ENCODE measurements around the gene DHRS2.
"Not testable (repeated sequence)": the region's sequence is repeated elsewhere in the genome, so short reads cannot be mapped to it uniquely, and the experiment has no call there.

DNA sequence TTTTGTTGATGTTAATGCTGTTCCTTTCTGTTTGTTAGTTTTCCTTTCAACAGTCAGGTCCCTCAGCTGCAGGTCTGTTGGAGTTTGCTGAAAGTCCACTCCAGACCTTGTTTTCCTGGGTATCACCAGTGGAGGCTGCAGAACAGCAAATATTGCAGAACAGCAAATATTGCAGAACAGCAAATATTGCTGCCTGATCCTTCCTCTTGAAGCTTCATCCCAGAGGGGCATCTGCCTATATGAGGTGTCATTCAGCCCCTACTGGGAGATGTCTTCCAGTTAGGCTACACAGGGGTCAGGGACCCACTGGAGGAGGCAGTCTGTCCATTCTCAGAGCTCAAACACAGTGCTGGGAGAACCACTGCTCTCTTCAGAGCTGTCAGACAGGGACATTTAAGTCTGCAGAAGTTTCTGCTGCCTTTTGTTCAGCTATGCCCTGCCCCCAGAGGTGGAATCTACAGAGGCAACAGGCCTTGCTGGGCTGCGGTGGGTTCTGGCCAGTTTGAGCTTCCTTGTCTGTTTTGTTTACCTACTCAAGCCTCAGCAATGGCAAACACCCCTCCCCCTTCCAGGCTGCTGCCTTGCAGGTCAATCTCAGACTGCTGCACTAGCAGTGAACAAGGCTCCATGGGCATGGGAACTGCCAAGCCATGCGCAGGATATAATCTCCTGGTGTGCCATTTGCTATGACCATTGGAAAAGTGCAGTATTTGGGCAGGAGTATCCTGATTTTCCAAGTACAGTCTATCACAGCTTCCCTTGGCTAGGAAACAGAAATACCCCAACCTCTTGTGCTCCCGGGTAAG, 53.7 kb downstream of the DHRS2 start:
- not testable (repeated sequence) for TF ChIP-seq SIN3A (IDR thresholded peaks at IDR 0.05; ENCODE audit: borderline replicate concordance, low read depth, low read length); SMC3 (IDR thresholded peaks at IDR 0.05; ENCODE audit: low read depth, low read length); TEAD4 (IDR thresholded peaks at IDR 0.05; ENCODE audit: borderline replicate concordance, insufficient read depth)

Measured in SK-N-SH (cell line).